Mesenchymal stem cell (in vitro differentiated cells and primary cell): ENCODE data around the gene FHOD1.
A peak's percentile ranks its signal among the peaks of the same experiment; 100 is the strongest.

ENCODE experiments used
- DNase-seq: peaks from one replicate; pipeline ENCODE4 v3.0.0-alpha.2; 2013
- H2AFZ ChIP-seq: one replicate; pipeline ENCODE4 v1.6.1; 2013; ENCODE audit warnings: low read depth, mild to moderate bottlenecking, control low read depth, inconsistent platforms, low read length, moderate library complexity
- H2AK5ac ChIP-seq: 2 replicates; pipeline ENCODE4 v1.6.1; 2013; ENCODE audit warnings: low read length, moderate library complexity, mild to moderate bottlenecking, inconsistent platforms; ENCODE audit not compliant: severe bottlenecking
- H2BK120ac ChIP-seq: one replicate; pipeline ENCODE4 v1.6.1; 2013; ENCODE audit warnings: low read depth, mild to moderate bottlenecking, inconsistent platforms, low read length, moderate library complexity
- H2BK12ac ChIP-seq, 2 experiments: one replicate each; pipeline ENCODE4 v1.6.1; 2013; ENCODE audit warnings: inconsistent platforms in 2 of 2, low read length in 2 of 2, mild to moderate bottlenecking in 2 of 2, moderate library complexity in 2 of 2, control low read depth in 1 of 2
- H2BK15ac ChIP-seq: one replicate; pipeline ENCODE4 v1.6.1; 2013; ENCODE audit warnings: mild to moderate bottlenecking, low read depth, inconsistent platforms; ENCODE audit not compliant: poor library complexity, severe bottlenecking
- H2BK5ac ChIP-seq: 2 replicates; pipeline ENCODE4 v1.6.1; 2013; ENCODE audit warnings: low read depth, mild to moderate bottlenecking, low read length, control low read depth, inconsistent platforms; ENCODE audit not compliant: poor library complexity, severe bottlenecking
- H3K14ac ChIP-seq, 2 experiments: one replicate each; pipeline ENCODE4 v1.6.1; 2013; ENCODE audit warnings: inconsistent platforms in 2 of 2, low read length in 2 of 2, control low read depth in 1 of 2, mild to moderate bottlenecking in 1 of 2, moderate library complexity in 1 of 2
- H3K18ac ChIP-seq, 2 experiments: one replicate each; pipeline ENCODE4 v1.6.1; 2013; ENCODE audit warnings: inconsistent platforms in 2 of 2, low read length in 2 of 2, control low read depth in 1 of 2, low read depth in 1 of 2, mild to moderate bottlenecking in 1 of 2
- H3K23ac ChIP-seq, 2 experiments: one replicate each; pipeline ENCODE4 v1.6.1; 2013; ENCODE audit warnings: inconsistent platforms in 2 of 2, low read length in 2 of 2, mild to moderate bottlenecking in 2 of 2, moderate library complexity in 2 of 2, control low read depth in 1 of 2
- H3K27ac ChIP-seq: 2 replicates; pipeline ENCODE4 v1.5.1; 2013; ENCODE audit warnings: mild to moderate bottlenecking, moderate library complexity, low read length, control low read depth, inconsistent platforms; ENCODE audit not compliant: poor library complexity, severe bottlenecking
- H3K27me3 ChIP-seq, 2 experiments: 2 replicates each; pipeline versions ENCODE4 v1.6.1 to v1.7.0; 2013; ENCODE audit warnings: low read length in 2 of 2, mild to moderate bottlenecking in 2 of 2, moderate library complexity in 2 of 2, control low read depth in 1 of 2, inconsistent platforms in 1 of 2; ENCODE audit not compliant: control insufficient read depth in 1 of 2, insufficient read depth in 1 of 2
- H3K36me3 ChIP-seq, 2 experiments: 2 replicates each; pipeline versions ENCODE4 v1.6.1 to v1.7.0; 2013; ENCODE audit warnings: low read length in 2 of 2, control low read depth in 1 of 2, inconsistent platforms in 1 of 2, low read depth in 1 of 2, mild to moderate bottlenecking in 1 of 2; ENCODE audit not compliant: insufficient read depth in 2 of 2, control insufficient read depth in 1 of 2
- H3K4ac ChIP-seq, 2 experiments: one replicate each; pipeline ENCODE4 v1.6.1; 2013; ENCODE audit warnings: inconsistent platforms in 2 of 2, low read length in 2 of 2, mild to moderate bottlenecking in 2 of 2, moderate library complexity in 2 of 2, control low read depth in 1 of 2, low read depth in 1 of 2
- H3K4me1 ChIP-seq: 2 replicates; pipeline ENCODE4 v1.6.1; 2013; ENCODE audit warnings: low read depth, low read length, control low read depth; ENCODE audit not compliant: control insufficient read depth, insufficient read depth
- H3K4me2 ChIP-seq: 2 replicates; pipeline ENCODE4 v1.6.1; 2013; ENCODE audit warnings: low read length, mild to moderate bottlenecking, inconsistent platforms; ENCODE audit not compliant: poor library complexity, severe bottlenecking
- H3K4me3 ChIP-seq, 2 experiments: 2 replicates each; pipeline versions ENCODE4 v1.5.1 to v1.7.0; 2013; ENCODE audit warnings: low read length in 2 of 2, mild to moderate bottlenecking in 2 of 2, control low read depth in 1 of 2, low read depth in 1 of 2; ENCODE audit not compliant: insufficient read depth in 1 of 2
- H3K79me1 ChIP-seq: replicated peaks from 2 replicates; pipeline ENCODE4 v1.6.1; 2013; ENCODE audit warnings: mild to moderate bottlenecking, control low read depth, low read length, inconsistent platforms; ENCODE audit not compliant: poor library complexity, severe bottlenecking
- H3K9ac ChIP-seq: 2 replicates; pipeline ENCODE4 v1.7.0; 2013; ENCODE audit warnings: mild to moderate bottlenecking, low read length, moderate library complexity
- H3K9me3 ChIP-seq: 2 replicates; pipeline ENCODE4 v1.7.0; 2013; ENCODE audit warnings: mild to moderate bottlenecking, low read length; ENCODE audit not compliant: control insufficient read depth
- H4K8ac ChIP-seq: one replicate; pipeline ENCODE4 v1.6.1; 2013; ENCODE audit warnings: inconsistent platforms, mild to moderate bottlenecking, low read length, moderate library complexity
- H4K91ac ChIP-seq: one replicate; pipeline ENCODE4 v1.6.1; 2013; ENCODE audit warnings: mild to moderate bottlenecking, low read length, inconsistent platforms
- WGBS: methylation state at CpG from one replicate; pipeline ENCODE4 v1.1.7; 2013; ENCODE audit warnings: mixed read lengths; 5-methylcytosine and 5-hydroxymethylcytosine counted together

FHOD1 gene

GRCh38 chr16:67268136-67268579 lies 20.9 kb upstream of the FHOD1 start:
- no peaks in the 10 kb centered on the region for H3K27me3 ChIP-seq
- H2BK120ac ChIP-seq: no peak overlapping the region
- H2BK15ac ChIP-seq: no peak overlapping the region
- no peak overlapping the region for H3K4ac ChIP-seq
- no peak overlapping the region for H2BK12ac ChIP-seq
- no peak overlapping the region for H4K8ac ChIP-seq
- no peak overlapping the region for H4K91ac ChIP-seq
- no peak overlapping the region for H2AK5ac ChIP-seq
- peaks cover 9% of the 10 kb centered on the region for H3K4me1 ChIP-seq
- H3K23ac ChIP-seq: no peak overlapping the region
- no peak overlapping the region for H3K4me2 ChIP-seq
- H3K27ac ChIP-seq: no peak overlapping the region
- no peak overlapping the region for H3K18ac ChIP-seq
- H3K14ac ChIP-seq: no peak overlapping the region
- H3K4me3 ChIP-seq: no peak overlapping the region
- H3K9me3 ChIP-seq: no peaks in the 10 kb centered on the region
- H2BK5ac ChIP-seq: no peak overlapping the region
- WGBS: 14% methylated on average over 3 of the region's 5 CpGs
- H3K9ac ChIP-seq: peak overlapping the region; percentile 76
- peak; percentile 95 for DNase-seq
- no peaks in the 10 kb centered on the region for H3K79me1 ChIP-seq
- H2AFZ ChIP-seq: no peak overlapping the region
- peaks cover 16 to 31% of the 10 kb centered on the region in 2 experiments for H3K36me3 ChIP-seq

DNA sequence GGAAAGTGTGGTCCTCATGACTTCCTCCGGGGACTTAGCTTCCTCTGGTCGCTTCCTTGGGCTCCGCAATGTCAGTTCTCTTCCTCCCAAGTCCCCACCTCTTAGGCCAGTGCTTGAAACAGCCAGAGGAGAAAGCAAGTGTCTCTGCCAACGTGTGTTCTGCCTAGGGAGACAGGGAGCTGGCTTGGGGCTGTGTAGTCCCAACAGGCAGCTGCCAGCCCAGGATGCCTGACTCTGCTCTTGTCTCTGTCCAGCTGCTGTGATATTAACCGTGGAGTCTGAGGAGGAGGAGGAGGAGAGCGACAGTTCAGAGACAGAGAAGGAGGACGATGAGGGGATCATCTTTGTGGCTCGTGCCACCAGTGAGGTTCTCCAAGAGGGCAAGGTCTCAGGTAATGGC lies 18.6 kb upstream of the FHOD1 start:
- H2BK15ac ChIP-seq: no peak overlapping the region
- no peak overlapping the region for H3K18ac ChIP-seq
- WGBS: 91% methylated on average over 7 of the region's 8 CpGs
- no peak overlapping the region for H2AK5ac ChIP-seq
- no peak overlapping the region for H4K8ac ChIP-seq
- no peak overlapping the region for H3K14ac ChIP-seq
- peaks cover 3 to 30% of the 10 kb centered on the region in 2 experiments for H3K36me3 ChIP-seq
- no peak overlapping the region for H3K4me3 ChIP-seq
- H2AFZ ChIP-seq: no peak overlapping the region
- H3K4me1 ChIP-seq: peaks cover 9% of the 10 kb centered on the region
- no peak overlapping the region for H3K23ac ChIP-seq
- H3K4me2 ChIP-seq: no peak overlapping the region
- H3K79me1 ChIP-seq: no peaks in the 10 kb centered on the region
- H2BK5ac ChIP-seq: no peak overlapping the region
- no peak overlapping the region for H2BK120ac ChIP-seq
- H3K4ac ChIP-seq: no peak overlapping the region
- H3K9ac ChIP-seq: peak overlapping the region; percentile 12
- no peak for DNase-seq
- H4K91ac ChIP-seq: no peak overlapping the region
- peaks cover 0 to 4% of the 10 kb centered on the region in 2 experiments for H3K27me3 ChIP-seq
- H2BK12ac ChIP-seq: no peak overlapping the region
- H3K27ac ChIP-seq: no peak overlapping the region
- no peaks in the 10 kb centered on the region for H3K9me3 ChIP-seq

GRCh38 chr16:67264866-67265265 lies 17.6 kb upstream of the FHOD1 start:
- WGBS: 97% methylated on average over 5 of the region's 5 CpGs
- Histone ChIP-seq H3K23ac (no peak overlapping the region), H3K27ac (no peak overlapping the region), H3K4ac (no peak overlapping the region), H3K79me1 (no peaks in the 10 kb centered on the region), H2AFZ (no peak overlapping the region), H3K9ac (no peak overlapping the region), H3K9me3 (no peaks in the 10 kb centered on the region), H3K4me2 (no peak overlapping the region), H3K14ac (no peak overlapping the region), H3K27me3 (peaks cover 0 to 4% of the 10 kb centered on the region in 2 experiments), H3K18ac (no peak overlapping the region), H2BK12ac (no peak overlapping the region), H4K8ac (no peak overlapping the region), H3K4me1 (peaks cover 8% of the 10 kb centered on the region), H2BK120ac (no peak overlapping the region), H3K4me3 (no peak overlapping the region), H2BK5ac (no peak overlapping the region), H3K36me3 (peaks cover 0 to 25% of the 10 kb centered on the region in 2 experiments), H2AK5ac (no peak overlapping the region), H2BK15ac (peak overlapping the region; percentile 52), H4K91ac (no peak overlapping the region)
- DNase-seq: no peak

DNA sequence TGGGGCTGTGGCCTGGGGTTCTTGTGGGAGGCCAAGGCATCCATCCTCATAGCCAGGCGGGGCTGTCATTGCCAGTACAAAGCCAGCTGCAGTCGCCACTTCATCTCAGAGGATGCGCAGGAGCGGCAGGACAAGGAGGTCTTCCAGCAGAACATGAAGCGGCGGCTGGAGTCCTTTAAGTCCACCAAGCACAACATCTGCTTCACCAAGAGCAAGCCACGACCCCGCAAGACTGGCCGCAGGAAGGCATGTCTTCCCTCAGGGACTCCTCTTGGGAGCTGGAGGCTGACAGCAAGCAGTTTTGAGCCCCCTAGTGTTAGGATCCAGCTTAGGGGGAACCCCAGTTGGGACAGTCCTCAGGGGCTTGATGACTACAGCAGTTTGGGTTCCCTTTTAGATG lies 17.0 kb upstream of the FHOD1 start:
- H3K18ac ChIP-seq: no peak overlapping the region
- no peak overlapping the region for H3K4me3 ChIP-seq
- peak overlapping the region in 1 of 2 experiments; percentile 28 for H3K14ac ChIP-seq
- no peak overlapping the region for H3K4ac ChIP-seq
- no peak overlapping the region for H2BK15ac ChIP-seq
- H2BK120ac ChIP-seq: no peak overlapping the region
- H2BK12ac ChIP-seq: no peak overlapping the region
- H2AK5ac ChIP-seq: no peak overlapping the region
- H4K8ac ChIP-seq: no peak overlapping the region
- H4K91ac ChIP-seq: no peak overlapping the region
- no peak overlapping the region for H2BK5ac ChIP-seq
- no peak overlapping the region for H3K27ac ChIP-seq
- H2AFZ ChIP-seq: no peak overlapping the region
- H3K9ac ChIP-seq: no peak overlapping the region
- H3K9me3 ChIP-seq: no peaks in the 10 kb centered on the region
- peaks cover 0 to 4% of the 10 kb centered on the region in 2 experiments for H3K27me3 ChIP-seq
- no peak for DNase-seq
- H3K79me1 ChIP-seq: no peaks in the 10 kb centered on the region
- H3K36me3 ChIP-seq: peaks cover 0 to 31% of the 10 kb centered on the region in 2 experiments
- H3K4me2 ChIP-seq: no peak overlapping the region
- no peak overlapping the region for H3K23ac ChIP-seq
- H3K4me1 ChIP-seq: peaks cover 6% of the 10 kb centered on the region
- 88% methylated on average over 9 of the region's 9 CpGs for WGBS
